SK-N-SH (cell line): ENCODE data around the gene P3H3. TPM values are rescaled to one million over a fixed set of nuclear protein-coding genes. Genes with fewer than 3 reads are reported as not detected.

ENCODE experiments used
- CTCF ChIA-PET: fragments of 300-600, 350-600 bp; formaldehyde crosslinking; extraction: SDS; loops from one replicate; lab custom pipeline; 2021; lab: Yijun Ruan, JAX
- POLR2A ChIA-PET: fragments of 350-600 bp; sonication (Branson Sonifier 250); formaldehyde crosslinking; extraction: SDS; loops from one replicate; lab custom pipeline; 2020; ENCODE audit warnings: antibody characterized with exemption, inconsistent platforms; lab: Yijun Ruan, JAX
- DNase-seq: peaks from one replicate; pipeline ENCODE4 v3.0.0; 2012
- H2AFZ ChIP-seq: fragments of 200-600 bp; sonication (generic); 2 replicates; pipeline ENCODE4 v1.8.1; 2016; ENCODE audit warnings: antibody characterized with exemption, mild to moderate bottlenecking, low read depth
- H3F3A ChIP-seq: fragments of 200-600 bp; sonication (generic); replicated peaks from 2 replicates; pipeline ENCODE3; 2016; ENCODE audit warnings: antibody characterized with exemption, mild to moderate bottlenecking; ENCODE audit not compliant: insufficient read depth
- H3K27ac ChIP-seq, 2 experiments: fragments of 200-500 bp in 1 of 2; fragments of 200-600 bp in 1 of 2; sonication (Bioruptor generic) in 1 of 2; sonication (generic), shearing (Covaris generic) in 1 of 2; 2 replicates each; pipeline versions ENCODE4 v1.5.1 to v1.6.1; 2014 to 2016; ENCODE audit warnings: low read depth in 2 of 2, inconsistent platforms in 1 of 2, low read length in 1 of 2, mild to moderate bottlenecking in 1 of 2, mixed read lengths in 1 of 2
- H3K27me3 ChIP-seq: fragments of 200-600 bp; sonication (generic), shearing (Covaris generic); 2 replicates; pipeline ENCODE4 v1.6.1; 2016; ENCODE audit warnings: mixed run types; ENCODE audit not compliant: insufficient read depth
- H3K36me3 ChIP-seq, 2 experiments: fragments of 200-500 bp in 1 of 2; fragments of 200-600 bp in 1 of 2; sonication (Bioruptor generic) in 1 of 2; sonication (generic) in 1 of 2; replicated peaks in 1 of 2; 2 replicates each; pipeline versions ENCODE3 to v1.5.1; 2014 to 2016; ENCODE audit warnings: low read length in 1 of 2, mild to moderate bottlenecking in 1 of 2; ENCODE audit not compliant: insufficient read depth in 2 of 2, control insufficient read depth in 1 of 2
- H3K4me1 ChIP-seq, 2 experiments: fragments of 200-500 bp in 1 of 2; fragments of 200-600 bp in 1 of 2; sonication (Bioruptor generic) in 1 of 2; sonication (generic), shearing (Covaris generic) in 1 of 2; 2 replicates each; pipeline versions ENCODE4 v1.5.1 to v1.6.1; 2014 to 2016; ENCODE audit warnings: low read depth in 1 of 2, low read length in 1 of 2, mixed run types in 1 of 2; ENCODE audit not compliant: insufficient read depth in 2 of 2, control insufficient read depth in 1 of 2
- H3K4me2 ChIP-seq: fragments of 200-600 bp; sonication (generic), shearing (Covaris generic); 2 replicates; pipeline ENCODE4 v1.6.1; 2017; ENCODE audit warnings: mixed run types
- H3K4me3 ChIP-seq, 2 experiments: fragments of 200-500 bp in 1 of 2; fragments of 200-600 bp in 1 of 2; sonication (Bioruptor generic) in 1 of 2; sonication (generic), shearing (Covaris generic) in 1 of 2; 2 replicates each; pipeline versions ENCODE4 v1.5.1 to v1.8.1; 2014 to 2016; ENCODE audit warnings: low read depth in 2 of 2, inconsistent platforms in 1 of 2, low read length in 1 of 2, mild to moderate bottlenecking in 1 of 2, mixed read lengths in 1 of 2, moderate library complexity in 1 of 2
- H3K79me2 ChIP-seq: fragments of 200-600 bp; sonication (generic); 2 replicates; pipeline ENCODE4 v1.8.1; 2017; ENCODE audit warnings: mild to moderate bottlenecking; ENCODE audit not compliant: insufficient read depth
- H3K9ac ChIP-seq: fragments of 200-600 bp; sonication (generic); 2 replicates; pipeline ENCODE4 v1.6.1; 2017; ENCODE audit warnings: mixed run types
- H3K9me2 ChIP-seq: fragments of 200-600 bp; sonication (generic); 2 replicates; pipeline ENCODE4 v1.6.1; 2017; ENCODE audit warnings: mixed run types
- H3K9me3 ChIP-seq: fragments of 200-600 bp; sonication (generic); 2 replicates; pipeline ENCODE4 v1.6.1; 2017; ENCODE audit warnings: mixed run types, mild to moderate bottlenecking, moderate library complexity
- H4K20me1 ChIP-seq: fragments of 200-600 bp; sonication (generic); 2 replicates; pipeline ENCODE4 v1.6.1; 2017; ENCODE audit warnings: mild to moderate bottlenecking, mixed run types; ENCODE audit not compliant: insufficient read depth
- CTCF ChIP-seq: fragments of 200-600 bp; sonication (generic); IDR thresholded peaks from 2 replicates; pipeline ENCODE4 v1.6.1; 2017; ENCODE audit warnings: antibody characterized with exemption, mild to moderate bottlenecking, moderate library complexity
- EP300 ChIP-seq, 2 experiments: IDR thresholded peaks; 2 replicates each; pipeline versions ENCODE4 v1.4.0 to v1.6.1; 2012; ENCODE audit warnings: borderline replicate concordance in 1 of 2, low read depth in 1 of 2, low read length in 1 of 2
- FOXM1 ChIP-seq: IDR thresholded peaks from 2 replicates; pipeline ENCODE4 v1.4.0; 2012; ENCODE audit warnings: low read depth, mild to moderate bottlenecking
- MAX ChIP-seq: IDR thresholded peaks from 2 replicates; pipeline ENCODE4 v1.4.0; 2012; ENCODE audit warnings: low read depth
- MEF2A ChIP-seq: IDR thresholded peaks from 2 replicates; pipeline ENCODE4 v1.4.0; 2012; ENCODE audit warnings: low read depth, borderline replicate concordance
- MXI1 ChIP-seq: IDR thresholded peaks from 2 replicates; pipeline ENCODE4 v1.6.1; 2012; ENCODE audit warnings: mild to moderate bottlenecking, low read depth, low read length, improper control_type of control experiment
- NRF1 ChIP-seq: IDR thresholded peaks from 2 replicates; pipeline ENCODE4 v1.6.1; 2012; ENCODE audit warnings: low read depth, mild to moderate bottlenecking, low read length
- PBX3 ChIP-seq: IDR thresholded peaks from 2 replicates; pipeline ENCODE4; 2012
- POLR2AphosphoS5 ChIP-seq: IDR thresholded peaks from 2 replicates; pipeline ENCODE4 v1.6.1; 2012; ENCODE audit warnings: low read depth, low read length
- RFX5 ChIP-seq: IDR thresholded peaks from 2 replicates; pipeline ENCODE4 v1.6.1; 2012; ENCODE audit warnings: mild to moderate bottlenecking, improper control_type of control experiment, low read length
- RXRA ChIP-seq: IDR thresholded peaks from 2 replicates; pipeline ENCODE4 v1.4.0; 2012; ENCODE audit warnings: low read depth, mild to moderate bottlenecking, borderline replicate concordance
- TCF12 ChIP-seq: IDR thresholded peaks from 2 replicates; pipeline ENCODE4 v1.4.0; 2012
- USF2 ChIP-seq: fragments of 150-350 bp; IDR thresholded peaks from 2 replicates; pipeline ENCODE4 v1.6.1; 2017; ENCODE audit warnings: antibody characterized with exemption, low read length, low read depth, borderline replicate concordance
- YY1 ChIP-seq: IDR thresholded peaks from 2 replicates; pipeline ENCODE4 v1.4.0; 2012; ENCODE audit warnings: low read depth, mild to moderate bottlenecking
- WGBS: methylation state at CpG from one replicate; pipeline ENCODE4 v1.1.6; 2017; ENCODE audit warnings: low lambda C conversion rate; 5-methylcytosine and 5-hydroxymethylcytosine counted together
- polyA plus RNA-seq, 3 experiments: library from polyadenylated mRNA; depleted of rRNA; stranded (reverse); fragments of >200 nt; gene quantifications; 2 replicates each; pipeline ENCODE4 v1.2.3, GENCODE V29; 2012

The P3H3 gene
- polyA plus RNA-seq, 1 of the 3 experiments (the other 2 are of a cell fraction) = 74.6 TPM

GRCh38 chr12:6807170-6807569 is 21.0 kb upstream of the P3H3 start:
- Histone ChIP-seq H4K20me1 (no peaks in the 10 kb centered on the region), H3K4me2 (no peak overlapping the region), H3K9me2 (no peaks in the 10 kb centered on the region), H2AFZ (no peak overlapping the region), H3K36me3 (no peaks in the 10 kb centered on the region), H3K4me3 (no peak overlapping the region), H3K9ac (no peak overlapping the region), H3K27ac (no peak overlapping the region), H3K27me3 (no peaks in the 10 kb centered on the region), H3F3A (no peaks in the 10 kb centered on the region), H3K4me1 (no peaks in the 10 kb centered on the region), H3K9me3 (no peaks in the 10 kb centered on the region), H3K79me2 (no peaks in the 10 kb centered on the region)
- CTCF ChIA-PET = interaction anchor here (0.7 kb wide), 1 partner anchor 40 kb away, joined by 3 read pairs; no protein-coding TSS in a partner anchor
- no peak for DNase-seq
- POLR2A ChIA-PET = no interaction called here
- TF ChIP-seq PBX3 (no peak), USF2 (no peak), CTCF (no peak), FOXM1 (no peak), YY1 (no peak), POLR2AphosphoS5 (no peak), MXI1 (no peak), RXRA (no peak), MAX (no peak), TCF12 (no peak), MEF2A (no peak), NRF1 (no peak)
- 32% methylated on average over 1 of the region's 1 CpG for WGBS

GRCh38 chr12:6809056-6809455 is 19.2 kb upstream of the P3H3 start:
- Histone ChIP-seq H3K9ac (no peak overlapping the region), H2AFZ (no peak overlapping the region; the same call in 1 of the 2 replicates), H3K9me3 (no peaks in the 10 kb centered on the region), H3K9me2 (no peaks in the 10 kb centered on the region), H3F3A (no peaks in the 10 kb centered on the region), H3K4me2 (no peak overlapping the region), H3K4me3 (no peak overlapping the region), H3K79me2 (no peaks in the 10 kb centered on the region), H3K27me3 (no peaks in the 10 kb centered on the region), H3K27ac (no peak overlapping the region), H3K4me1 (no peaks in the 10 kb centered on the region; a peak in 1 of 4 replicates), H4K20me1 (no peaks in the 10 kb centered on the region), H3K36me3 (no peaks in the 10 kb centered on the region)
- ChIA-PET POLR2A (interaction anchor here (0.6 kb wide), 1 partner anchor 14 kb away, joined by 3 read pairs; no protein-coding TSS in a partner anchor), CTCF (interaction anchor here (1.1 to 1.4 kb wide), 2 partner anchors 10 to 55 kb away, joined by 3 to 5 read pairs; partner anchors contain the start of gene MLF2)
- 83% methylated on average over 10 of the region's 10 CpGs for WGBS
- no peak for TF ChIP-seq USF2
- TF ChIP-seq RFX5 = no peak
- no peak for TF ChIP-seq EP300 (IDR thresholded peaks at IDR 0.05; ENCODE audit: borderline replicate concordance in 1 of 2, low read depth in 1 of 2, low read length in 1 of 2)
- no peak for DNase-seq
